Upper lobe of left lung (tissue), 4 donors: ENCODE results near the gene CUL7.

Experiments
- CTCF ChIP-seq, 6 experiments: fragments of 450-650 bp in 4 of 6; fragments of 200-600 bp in 2 of 6; sonication (generic) in 2 of 6; IDR thresholded peaks; one replicate each; pipeline ENCODE4 v1.5.1; 2016 to 2019; ENCODE audit warnings: antibody characterized with exemption in 6 of 6
- EP300 ChIP-seq, 4 donors: sonication (generic); formaldehyde crosslinking; IDR thresholded peaks; one replicate each; pipeline ENCODE4 v1.5.1; 2017; ENCODE audit warnings: antibody characterized with exemption in 4 of 4, control low read depth in 2 of 4
- POLR2A ChIP-seq, 4 donors: fragments of 450-650 bp; IDR thresholded peaks; one replicate each; pipeline ENCODE4 v1.5.1; 2016 to 2017; ENCODE audit warnings: antibody characterized with exemption in 4 of 4, mild to moderate bottlenecking in 2 of 4
- POLR2AphosphoS5 ChIP-seq, 2 donors: sonication (generic); formaldehyde crosslinking; IDR thresholded peaks; one replicate each; pipeline ENCODE4 v1.5.1; 2017; ENCODE audit warnings: antibody characterized with exemption in 2 of 2

- TF ChIP-seq CTCF (IDR thresholded peaks at IDR 0.05) (no peak), POLR2AphosphoS5 (IDR thresholded peaks at IDR 0.05) (no peak), POLR2A (IDR thresholded peaks at IDR 0.05) (peak in 1 of 4 donors; percentile 46), EP300 (IDR thresholded peaks at IDR 0.05) (no peak)
Observed at GRCh38 chr6:43089874-43090558, 36.4 kb upstream of the CUL7 start.
